Aorta (tissue), 5 donors: ENCODE results near the gene CEACAM3. TPM values are rescaled to one million over a fixed set of nuclear protein-coding genes. Genes with fewer than 3 reads are reported as not detected.

Source experiments
- ATAC-seq: fragments of 200-7000 bp; cut with Tn5 transposase; one replicate; pipeline ENCODE4 v1.9.1; 2022; ENCODE audit warnings: moderate library complexity; ENCODE audit not compliant: low FRiP score
- DNase-seq, 2 donors: peaks; one replicate each; pipeline ENCODE4 v3.0.0-alpha.2; 2020
- H3K27ac ChIP-seq, 2 donors: one replicate each; pipeline ENCODE4 v1.5.1; 2013; ENCODE audit warnings: low read length in 2 of 2, mild to moderate bottlenecking in 2 of 2, moderate library complexity in 2 of 2, control low read depth in 1 of 2, inconsistent platforms in 1 of 2, low read depth in 1 of 2
- H3K27me3 ChIP-seq, 2 donors: one replicate each; pipeline ENCODE4 v1.6.1; 2013; ENCODE audit warnings: control low read depth in 1 of 2, low read length in 1 of 2, mild to moderate bottlenecking in 1 of 2, moderate library complexity in 1 of 2; ENCODE audit not compliant: insufficient read depth in 2 of 2, control insufficient read depth in 1 of 2
- H3K36me3 ChIP-seq, 2 donors: one replicate each; pipeline ENCODE4 v1.6.1; 2013; ENCODE audit warnings: control low read depth in 1 of 2, low read length in 1 of 2, mild to moderate bottlenecking in 1 of 2; ENCODE audit not compliant: insufficient read depth in 2 of 2, control insufficient read depth in 1 of 2
- H3K4me1 ChIP-seq, 2 donors: one replicate each; pipeline ENCODE4 v1.6.1; 2013; ENCODE audit warnings: low read length in 2 of 2, control low read depth in 1 of 2, mild to moderate bottlenecking in 1 of 2, moderate library complexity in 1 of 2; ENCODE audit not compliant: insufficient read depth in 2 of 2, control insufficient read depth in 1 of 2
- H3K4me3 ChIP-seq, 2 donors: one replicate each; pipeline ENCODE4 v1.5.1; 2013; ENCODE audit warnings: low read length in 2 of 2, control low read depth in 1 of 2, mild to moderate bottlenecking in 1 of 2
- H3K9me3 ChIP-seq: one replicate; pipeline ENCODE4 v1.6.1; 2013; ENCODE audit warnings: mild to moderate bottlenecking, low read length; ENCODE audit not compliant: control insufficient read depth
- WGBS, 2 donors: extraction: QIAGEN DNeasy Blood & Tissue Kit; methylation state at CpG; one replicate each; pipeline ENCODE4 v1.1.7; 2013; 5-methylcytosine and 5-hydroxymethylcytosine counted together
- intact Hi-C, 2 donors: fragments of 100-400 bp; cut with DNase I; formaldehyde crosslinking; loops; one replicate each; pipeline versions ENCODE4 v1.14.2 to v1.15.0; 2022
- polyA plus RNA-seq, 2 donors: library from polyadenylated mRNA; stranded (reverse); fragments of 200-250 nt; gene quantifications; one replicate each; pipeline ENCODE4 v1.2.3, GENCODE V29; 2013
- total RNA-seq, 2 donors: library from RNA; stranded (reverse); fragmentation: NEBNext Ultra II Directional; extraction: Animal tissue kit (Norgen Biotek cat#: 25700); gene quantifications; one replicate each; pipeline ENCODE4 v1.2.1, GENCODE V29; 2021
- donor health status: healthy with polysubstance abuse.
- donor health status: Bipolar disorder and iron deficiency.
- donor health status: DM: no; HTN: no; CAD: no.
- donor health status: DM: no; HTN: no; CAD: no.
- donor health status: DM: yes; HTN: yes; CAD: no.

Gene CEACAM3
- total and polyA plus RNA-seq, 4 donors = 0.39 to 0.99 TPM; not detected in 2

GRCh38 chr19:41845051-41845590, 48.7 kb downstream of the CEACAM3 start:
- H3K9me3 ChIP-seq = no peaks in the 10 kb centered on the region
- H3K4me1 ChIP-seq = no peaks in the 10 kb centered on the region
- H3K27ac ChIP-seq = no peak overlapping the region
- H3K4me3 ChIP-seq = no peak overlapping the region
- DNase-seq = no peak
- intact Hi-C loops = no loop called here
- 90% methylated on average over 15 to 23 of the region's 23 CpGs for WGBS, 2 donors
- H3K36me3 ChIP-seq = no peaks in the 10 kb centered on the region
- ATAC-seq = no peak
- H3K27me3 ChIP-seq = no peaks in the 10 kb centered on the region

DNA sequence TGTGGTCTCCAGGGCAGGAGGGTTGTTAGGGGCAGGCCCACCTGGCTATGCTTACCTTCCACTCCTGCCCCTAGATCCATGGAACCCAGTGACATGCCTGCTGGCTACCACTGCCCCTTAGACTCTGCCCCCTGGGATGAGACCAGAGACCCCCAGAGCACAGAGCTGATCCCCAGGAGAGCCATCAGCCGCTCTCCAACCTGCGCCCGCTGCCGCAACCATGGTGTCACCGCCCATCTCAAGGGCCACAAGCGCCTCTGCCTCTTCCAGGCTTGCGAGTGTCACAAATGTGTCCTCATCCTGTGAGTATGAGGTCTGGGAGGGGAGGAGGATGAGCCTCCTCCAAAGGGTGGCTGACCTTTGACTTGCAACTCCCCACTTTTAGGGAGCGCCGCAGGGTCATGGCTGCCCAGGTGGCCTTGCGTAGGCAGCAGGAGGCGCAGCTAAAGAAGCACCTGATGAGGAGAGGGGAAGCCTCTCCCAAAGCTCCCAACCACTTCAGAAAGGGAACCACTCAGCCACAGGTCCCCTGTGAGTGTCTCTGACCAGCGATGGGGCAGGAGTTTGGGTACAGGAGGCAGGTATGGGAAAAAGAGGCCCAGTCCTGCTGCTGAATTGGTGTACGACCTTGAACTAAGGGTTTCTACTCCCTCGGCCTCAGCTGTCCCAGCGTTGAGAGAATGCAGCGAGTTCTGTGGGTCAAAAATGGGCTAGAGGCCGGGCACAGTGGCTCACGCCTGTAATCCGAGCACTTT, 51.1 kb downstream of the CEACAM3 start:
- no peaks in the 10 kb centered on the region for H3K4me1 ChIP-seq
- H3K27ac ChIP-seq = no peak overlapping the region
- WGBS, 2 donors = 88 to 89% methylated on average over 19 of the region's 19 CpGs
- ATAC-seq (no peak), DNase-seq (no peak)
- H3K36me3 ChIP-seq = no peaks in the 10 kb centered on the region
- intact Hi-C loops = no loop called here
- H3K9me3 ChIP-seq = no peaks in the 10 kb centered on the region
- H3K27me3 ChIP-seq = no peaks in the 10 kb centered on the region
- H3K4me3 ChIP-seq = no peak overlapping the region

- WGBS, 2 donors = 81 to 82% methylated on average over 6 of the region's 6 CpGs
- Histone ChIP-seq H3K9me3 (no peaks in the 10 kb centered on the region), H3K36me3 (no peaks in the 10 kb centered on the region), H3K27ac (no peak overlapping the region), H3K4me1 (no peaks in the 10 kb centered on the region), H3K27me3 (no peaks in the 10 kb centered on the region), H3K4me3 (no peak overlapping the region)
- ATAC-seq (no peak), DNase-seq (no peak)
- intact Hi-C loops = no loop called here
Observed at GRCh38 chr19:41848666-41849065, 52.3 kb downstream of the CEACAM3 start.

- ATAC-seq = no peak
- Histone ChIP-seq H3K36me3 (no peaks in the 10 kb centered on the region), H3K27ac (no peak overlapping the region), H3K27me3 (no peaks in the 10 kb centered on the region), H3K9me3 (no peaks in the 10 kb centered on the region), H3K4me3 (no peak overlapping the region), H3K4me1 (no peaks in the 10 kb centered on the region)
- 65 to 79% methylated on average over 2 of the region's 2 CpGs for WGBS, 2 donors
- intact Hi-C loops = no loop called here
- DNase-seq = no peak
Observed at GRCh38 chr19:41849067-41849466, 52.7 kb downstream of the CEACAM3 start.

DNA sequence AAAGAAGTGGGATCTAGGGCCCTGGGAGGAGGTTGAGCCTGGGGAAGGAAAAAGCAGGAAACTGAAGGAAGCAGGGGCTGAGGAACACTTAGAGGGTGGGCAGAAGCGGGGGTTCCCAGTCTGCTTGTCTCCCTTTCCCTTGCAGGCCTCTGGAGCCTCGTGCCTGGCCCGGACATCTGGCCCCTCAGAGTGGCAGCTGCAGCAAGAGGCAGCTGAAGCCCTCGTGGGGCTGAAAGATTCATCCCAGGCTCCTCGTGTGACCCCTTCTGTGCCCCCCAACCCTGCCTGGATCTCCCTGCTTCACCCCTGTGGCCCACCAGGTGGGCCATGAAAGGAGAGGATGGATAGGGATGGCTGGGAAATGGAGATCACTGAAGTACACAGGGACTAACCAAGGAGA, 54.0 kb downstream of the CEACAM3 start:
- intact Hi-C loops = no loop called here
- 51 to 65% methylated on average over 5 of the region's 5 CpGs for WGBS, 2 donors
- peak; percentile 22 for ATAC-seq
- no peaks in the 10 kb centered on the region for H3K36me3 ChIP-seq
- H3K4me1 ChIP-seq = no peaks in the 10 kb centered on the region
- no peaks in the 10 kb centered on the region for H3K27me3 ChIP-seq
- H3K9me3 ChIP-seq = no peaks in the 10 kb centered on the region
- no peak overlapping the region for H3K27ac ChIP-seq
- H3K4me3 ChIP-seq = no peak overlapping the region
- peak in 1 of 2 donors; percentile 60 for DNase-seq

GRCh38 chr19:41851456-41851855, 55.1 kb downstream of the CEACAM3 start:
- 21 to 25% methylated on average over 4 of the region's 4 CpGs for WGBS, 2 donors
- ATAC-seq (no peak), DNase-seq (peak in 1 of 2 donors; percentile 59)
- Histone ChIP-seq H3K27ac (no peak overlapping the region), H3K36me3 (no peaks in the 10 kb centered on the region), H3K27me3 (no peaks in the 10 kb centered on the region), H3K9me3 (no peaks in the 10 kb centered on the region), H3K4me1 (no peaks in the 10 kb centered on the region), H3K4me3 (no peak overlapping the region)
- intact Hi-C loops = no loop called here

DNA sequence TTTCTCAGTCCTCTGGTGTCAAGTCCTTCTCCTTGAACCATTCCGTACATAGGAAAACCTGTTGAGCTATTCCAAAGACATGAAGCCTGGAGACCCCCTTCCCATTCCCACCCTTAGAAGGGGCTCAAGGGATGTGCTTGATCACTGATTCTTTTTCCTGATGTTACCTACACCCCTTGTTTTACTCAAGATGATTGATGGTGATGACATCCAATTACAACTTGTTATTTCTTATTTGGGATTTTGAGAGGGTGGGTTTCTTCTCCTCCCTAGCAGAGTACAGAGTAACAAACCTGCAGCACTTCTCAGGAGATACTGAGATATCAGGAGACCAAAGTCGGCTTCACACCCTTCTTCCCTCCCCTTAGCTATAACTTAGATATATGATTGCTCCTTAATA, 57.0 kb downstream of the CEACAM3 start:
- Histone ChIP-seq H3K27ac (no peak overlapping the region), H3K4me1 (no peaks in the 10 kb centered on the region), H3K9me3 (no peaks in the 10 kb centered on the region), H3K27me3 (no peaks in the 10 kb centered on the region), H3K4me3 (no peak overlapping the region), H3K36me3 (no peaks in the 10 kb centered on the region)
- 38 to 74% methylated on average over 2 of the region's 2 CpGs for WGBS, 2 donors
- intact Hi-C loops = no loop called here
- no peak for ATAC-seq
- DNase-seq = no peak

- peak in 1 of 2 donors; percentile 2 for DNase-seq
- Histone ChIP-seq H3K9me3 (no peaks in the 10 kb centered on the region), H3K27me3 (no peaks in the 10 kb centered on the region), H3K4me1 (no peaks in the 10 kb centered on the region), H3K4me3 (no peak overlapping the region), H3K27ac (no peak overlapping the region), H3K36me3 (no peaks in the 10 kb centered on the region)
- WGBS, 2 donors = 54 to 57% methylated on average over 2 of the region's 2 CpGs
- no peak for ATAC-seq
- intact Hi-C loops = no loop called here
Observed at GRCh38 chr19:41853768-41854167, 57.4 kb downstream of the CEACAM3 start.

GRCh38 chr19:41859213-41859617, 62.8 kb downstream of the CEACAM3 start:
- no peak for ATAC-seq
- H3K27me3 ChIP-seq = no peaks in the 10 kb centered on the region
- 2% methylated on average over 8 of the region's 8 CpGs for WGBS, 2 donors
- H3K4me3 ChIP-seq = peak overlapping the region in 1 of 2 donors; percentile 24
- no peaks in the 10 kb centered on the region for H3K9me3 ChIP-seq
- intact Hi-C loops = loop anchor here in 1 of 2 donors (1.0 to 2.0 kb wide), 2 partner anchors 25 to 100 kb away; partner anchors contain the start of gene RABAC1
- DNase-seq = no peak
- H3K27ac ChIP-seq = peak overlapping the region in 1 of 2 donors; percentile 48
- peaks cover 0 to 6% of the 10 kb centered on the region in 2 donors for H3K4me1 ChIP-seq
- peaks cover 0 to 4% of the 10 kb centered on the region in 2 donors for H3K36me3 ChIP-seq
